ENCODE measurements around the gene ANKS3. TPM values are rescaled to one million over a fixed set of nuclear protein-coding genes. Genes with fewer than 3 reads are reported as not detected.

Gene ANKS3
- polyA plus RNA-seq, 1 donor (not counting 4 experiments of a cell fraction or from before 2014, with no cell fraction given): 11.7 TPM

DNA sequence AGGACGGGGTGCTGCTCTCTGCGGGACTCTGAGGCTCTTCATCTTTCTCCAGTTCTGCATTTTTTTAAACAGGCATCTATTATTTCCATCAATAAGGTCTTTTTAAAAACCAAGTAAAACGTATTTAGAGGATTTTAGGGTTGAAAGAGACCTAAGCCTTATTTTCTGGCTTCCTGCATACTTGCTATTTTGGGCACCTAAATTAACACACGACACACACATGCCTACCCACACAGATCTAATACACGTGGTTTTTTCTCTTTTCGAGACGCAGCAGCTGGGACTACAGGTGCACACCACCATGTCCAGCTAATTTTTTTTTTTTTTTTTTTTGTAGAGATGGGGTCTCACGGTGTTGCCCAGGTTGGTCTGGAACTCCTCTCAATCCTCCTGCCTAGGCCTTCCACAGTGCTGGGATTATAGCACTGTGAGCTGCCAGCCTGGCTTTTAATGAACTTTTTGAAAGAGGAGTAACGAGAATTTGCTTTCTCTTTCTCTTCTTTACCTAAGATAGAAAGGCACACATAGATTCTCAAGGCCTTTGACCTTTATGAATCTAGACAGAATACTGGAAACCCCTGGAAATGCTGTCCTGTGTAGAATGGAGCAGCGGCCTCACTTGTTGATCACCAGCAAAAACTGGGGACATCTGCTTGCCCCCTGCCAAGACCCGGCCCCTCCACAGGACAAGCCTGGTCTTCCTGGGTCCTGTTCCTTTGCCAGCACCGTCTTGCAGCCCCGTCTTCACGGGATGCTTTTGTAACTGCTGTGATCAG is 14.0 kb upstream of the ANKS3 start:
- TF ChIP-seq EZH2 (IDR thresholded peaks at IDR 0.05; ENCODE audit: low read length): no peak
- TF ChIP-seq, protein P1, sequence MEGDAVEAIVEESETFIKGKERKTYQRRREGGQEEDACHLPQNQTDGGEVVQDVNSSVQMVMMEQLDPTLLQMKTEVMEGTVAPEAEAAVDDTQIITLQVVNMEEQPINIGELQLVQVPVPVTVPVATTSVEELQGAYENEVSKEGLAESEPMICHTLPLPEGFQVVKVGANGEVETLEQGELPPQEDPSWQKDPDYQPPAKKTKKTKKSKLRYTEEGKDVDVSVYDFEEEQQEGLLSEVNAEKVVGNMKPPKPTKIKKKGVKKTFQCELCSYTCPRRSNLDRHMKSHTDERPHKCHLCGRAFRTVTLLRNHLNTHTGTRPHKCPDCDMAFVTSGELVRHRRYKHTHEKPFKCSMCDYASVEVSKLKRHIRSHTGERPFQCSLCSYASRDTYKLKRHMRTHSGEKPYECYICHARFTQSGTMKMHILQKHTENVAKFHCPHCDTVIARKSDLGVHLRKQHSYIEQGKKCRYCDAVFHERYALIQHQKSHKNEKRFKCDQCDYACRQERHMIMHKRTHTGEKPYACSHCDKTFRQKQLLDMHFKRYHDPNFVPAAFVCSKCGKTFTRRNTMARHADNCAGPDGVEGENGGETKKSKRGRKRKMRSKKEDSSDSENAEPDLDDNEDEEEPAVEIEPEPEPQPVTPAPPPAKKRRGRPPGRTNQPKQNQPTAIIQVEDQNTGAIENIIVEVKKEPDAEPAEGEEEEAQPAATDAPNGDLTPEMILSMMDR (optimal IDR thresholded peaks at IDR 0.05 in 1 of 3, IDR thresholded peaks at IDR 0.05 in 1 of 3, conservative IDR thresholded peaks at IDR 0.05 in 1 of 3; ENCODE audit: extremely low read depth in 1 of 3, insufficient read depth in 2 of 3, low read length in 3 of 3): no peak
- dilution Hi-C loops (cut with MboI; ENCODE audit: extremely low pct_ligation_motif_present, low sequenced_read_pairs): no loop called here
- DNase-seq (ENCODE audit: low read depth, low spot score): no peak
- H3K9me3 ChIP-seq (ENCODE audit: control insufficient read depth, low read depth, low read length): no peaks in the 10 kb centered on the region
- no peak overlapping the region for H3K4me2 ChIP-seq (ENCODE audit: control insufficient read depth, extremely low read depth, insufficient read depth, low read depth, low read length)
- peaks cover 7% of the 10 kb centered on the region for H3K4me1 ChIP-seq (ENCODE audit: control insufficient read depth, extremely low read depth, insufficient read depth, low read length)
- H3K36me3 ChIP-seq (ENCODE audit: control insufficient read depth in 2 of 2, extremely low read depth in 1 of 2, insufficient read depth in 2 of 2, low read length in 2 of 2): peaks cover 11 to 14% of the 10 kb centered on the region in 2 experiments
- H3K9ac ChIP-seq (ENCODE audit: control insufficient read depth, extremely low read depth, insufficient read depth, low read length): no peak overlapping the region
- no peak overlapping the region for H2AFZ ChIP-seq (ENCODE audit: control insufficient read depth, low read length)
- no peak overlapping the region for H3K4me3 ChIP-seq (ENCODE audit: control insufficient read depth in 2 of 3, extremely low read depth in 1 of 3, insufficient read depth in 2 of 3, low read depth in 1 of 3, low read length in 3 of 3)
- H4K20me1 ChIP-seq (ENCODE audit: control insufficient read depth, extremely low read depth, insufficient read depth, low read length): no peaks in the 10 kb centered on the region
- no peaks in the 10 kb centered on the region for H3K27me3 ChIP-seq (ENCODE audit: control insufficient read depth, extremely low read depth, insufficient read depth, low read length)
- no peaks in the 10 kb centered on the region for H3K79me2 ChIP-seq (ENCODE audit: control insufficient read depth, insufficient read depth, low read length)
- FAIRE-seq: no peak
- H3K27ac ChIP-seq (ENCODE audit: control insufficient read depth, insufficient read depth, low read length): no peak overlapping the region
- no peaks in the 10 kb centered on the region for H3K9me1 ChIP-seq (ENCODE audit: control insufficient read depth, extremely low read depth, insufficient read depth, low read length)

DNA sequence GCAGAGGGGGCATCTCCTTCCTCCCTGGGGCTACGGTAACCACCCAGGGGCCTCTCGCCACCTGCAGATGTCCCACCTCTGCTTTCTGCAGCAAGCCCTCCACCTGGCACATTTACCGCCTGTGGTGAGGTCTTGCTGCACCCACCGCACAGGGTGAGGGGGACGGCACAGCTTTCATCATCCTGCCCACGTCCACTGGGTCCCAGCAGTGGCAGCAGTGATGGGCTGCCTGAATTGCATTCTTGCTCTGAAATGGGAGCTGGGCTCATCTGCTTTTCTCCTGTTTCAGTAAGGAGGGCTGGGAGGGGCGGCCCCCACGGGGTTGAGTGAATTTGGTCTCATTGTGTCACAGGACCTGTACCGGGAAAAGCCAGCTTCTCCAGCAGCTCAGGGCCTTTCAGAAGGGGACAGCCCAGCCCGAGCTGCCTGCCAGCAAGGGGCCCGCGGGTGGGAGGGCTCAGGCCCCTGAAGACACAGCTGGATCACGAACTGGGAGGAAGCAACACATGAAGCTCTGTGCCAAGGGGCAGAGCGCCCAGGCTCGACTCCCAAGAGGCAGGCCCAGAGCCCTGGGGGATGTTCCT is 13.0 kb upstream of the ANKS3 start:
- H2AFZ ChIP-seq (ENCODE audit: control insufficient read depth, low read length): no peak overlapping the region

More for the DNA sequence above, 13.0 kb upstream of the ANKS3 start:
- peaks cover 5 to 8% of the 10 kb centered on the region in 2 experiments for H3K36me3 ChIP-seq (ENCODE audit: control insufficient read depth in 2 of 2, extremely low read depth in 1 of 2, insufficient read depth in 2 of 2, low read length in 2 of 2)
- dilution Hi-C loops (cut with MboI; ENCODE audit: extremely low pct_ligation_motif_present, low sequenced_read_pairs): no loop called here
- H3K9me1 ChIP-seq (ENCODE audit: control insufficient read depth, extremely low read depth, insufficient read depth, low read length): no peaks in the 10 kb centered on the region
- no peak overlapping the region for H3K9ac ChIP-seq (ENCODE audit: control insufficient read depth, extremely low read depth, insufficient read depth, low read length)
- H3K4me1 ChIP-seq (ENCODE audit: control insufficient read depth, extremely low read depth, insufficient read depth, low read length): peaks cover 11% of the 10 kb centered on the region
- no peak overlapping the region for H3K4me2 ChIP-seq (ENCODE audit: control insufficient read depth, extremely low read depth, insufficient read depth, low read depth, low read length)
- TF ChIP-seq EZH2 (IDR thresholded peaks at IDR 0.05; ENCODE audit: low read length): no peak
- TF ChIP-seq, protein P1 (optimal IDR thresholded peaks at IDR 0.05 in 1 of 3, IDR thresholded peaks at IDR 0.05 in 1 of 3, conservative IDR thresholded peaks at IDR 0.05 in 1 of 3; ENCODE audit: extremely low read depth in 1 of 3, insufficient read depth in 2 of 3, low read length in 3 of 3): no peak
- H3K27me3 ChIP-seq (ENCODE audit: control insufficient read depth, extremely low read depth, insufficient read depth, low read length): no peaks in the 10 kb centered on the region
- no peak overlapping the region for H3K27ac ChIP-seq (ENCODE audit: control insufficient read depth, insufficient read depth, low read length)
- no peaks in the 10 kb centered on the region for H3K9me3 ChIP-seq (ENCODE audit: control insufficient read depth, low read depth, low read length)
- no peaks in the 10 kb centered on the region for H3K79me2 ChIP-seq (ENCODE audit: control insufficient read depth, insufficient read depth, low read length)
- no peak overlapping the region for H3K4me3 ChIP-seq (ENCODE audit: control insufficient read depth in 2 of 3, extremely low read depth in 1 of 3, insufficient read depth in 2 of 3, low read depth in 1 of 3, low read length in 3 of 3)
- no peaks in the 10 kb centered on the region for H4K20me1 ChIP-seq (ENCODE audit: control insufficient read depth, extremely low read depth, insufficient read depth, low read length)
- no peak for DNase-seq (ENCODE audit: low read depth, low spot score)
- FAIRE-seq: no peak

Measured in keratinocyte (primary cell).